NCI-H2196 treated with DMSO at 0.1 percent for 48 hours (cell line): Measurements from ENCODE around the gene PPP1CB.
"Not testable (repeated sequence)": the region's sequence is repeated elsewhere in the genome, so short reads cannot be mapped to it uniquely, and the experiment has no call there.

ENCODE experiments used
- DNase-seq: peaks from one replicate; lab custom pipeline; 2025; ENCODE audit not compliant: unreplicated experiment; lab: John Stamatoyannopoulos, UW

PPP1CB gene

DNA sequence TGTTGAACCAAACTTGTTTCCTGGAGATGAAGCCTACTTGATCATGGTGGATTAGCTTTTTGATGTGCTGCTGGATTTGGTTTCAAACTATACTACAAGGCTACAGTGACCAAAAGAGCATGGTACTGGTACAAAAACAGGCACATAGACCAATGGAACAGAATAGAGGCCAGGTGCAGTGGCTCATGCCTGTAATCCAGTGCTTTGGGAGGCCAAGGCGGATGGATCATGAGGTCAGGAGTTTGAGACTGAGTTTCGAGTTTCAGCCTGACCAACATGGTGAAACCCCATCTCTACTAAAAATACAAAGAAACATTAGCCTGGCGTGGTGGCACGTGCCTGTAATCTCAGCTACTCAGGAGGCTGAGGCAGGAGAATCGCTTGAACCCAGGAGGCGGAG, 9.0 kb upstream of the PPP1CB start:
- not testable (repeated sequence) for DNase-seq

DNA sequence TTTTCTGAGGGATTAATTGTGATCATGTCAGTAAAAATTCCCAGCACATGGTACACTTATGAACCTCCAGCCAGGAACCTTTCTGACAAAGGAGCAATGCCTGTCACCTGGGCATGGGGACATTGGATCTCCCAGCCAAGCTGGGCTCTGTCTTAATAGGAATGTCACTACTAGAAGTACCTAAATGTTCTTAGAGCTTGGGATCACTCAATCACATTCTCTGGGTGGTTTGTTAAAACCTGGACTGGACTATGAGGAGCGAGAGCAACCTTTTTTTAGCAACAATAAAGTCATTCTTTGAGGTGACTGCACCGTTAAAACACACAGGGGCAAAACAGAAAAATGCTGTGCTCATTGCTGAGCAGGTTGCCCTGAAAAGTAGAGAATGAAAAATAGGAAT, 6.4 kb upstream of the PPP1CB start:
- DNase-seq: no peak

DNA sequence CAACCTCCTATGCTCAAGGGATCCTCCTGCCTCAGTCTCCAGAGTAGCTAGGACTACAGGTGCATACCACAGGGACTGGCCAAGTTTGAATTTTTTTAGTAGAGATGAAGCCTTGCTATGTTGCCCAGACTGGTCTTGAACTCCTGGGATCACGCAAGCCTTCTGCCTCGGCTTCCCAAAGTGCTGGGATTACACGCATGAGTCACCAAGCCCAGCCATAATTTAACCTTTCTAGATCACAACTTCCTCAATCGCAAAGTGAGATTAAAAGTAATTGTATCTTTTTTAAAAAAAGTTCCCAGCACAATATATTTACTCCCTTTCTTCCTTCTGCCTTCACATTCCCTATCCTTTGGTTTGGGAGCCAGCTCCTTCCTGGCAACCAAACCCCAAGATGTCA, 5.8 kb upstream of the PPP1CB start:
- DNase-seq: no peak

DNA sequence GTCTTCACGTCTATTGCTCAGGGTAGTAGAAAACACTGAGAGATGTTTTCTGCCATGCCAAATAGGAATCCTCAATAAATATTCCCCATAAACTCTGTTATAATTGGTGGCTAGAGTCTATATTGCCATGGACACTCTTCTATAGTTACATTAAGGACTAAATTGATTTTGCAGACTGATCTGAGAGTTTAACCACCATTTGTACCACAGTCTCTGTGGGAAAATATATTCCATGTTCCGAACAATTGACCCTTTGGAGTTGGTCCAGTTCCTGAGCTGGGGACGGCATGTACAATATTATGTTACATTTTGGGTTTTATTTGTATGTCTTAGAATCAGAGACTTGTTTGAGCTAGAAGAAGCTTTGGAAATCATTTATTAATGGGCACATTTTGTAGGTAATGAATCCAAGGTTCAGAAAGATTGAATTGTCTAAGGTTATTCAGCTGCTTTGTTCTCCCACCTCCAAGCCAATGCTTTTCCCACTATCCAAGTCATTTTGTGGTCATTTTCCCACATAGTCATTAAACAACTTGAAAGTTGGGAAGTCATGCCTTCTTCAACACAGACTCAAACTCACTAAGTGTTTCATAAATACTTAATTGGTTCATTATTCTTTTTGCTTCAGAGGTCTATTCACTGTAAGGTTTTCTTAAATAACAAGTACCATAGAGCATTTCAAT, 5.1 kb upstream of the PPP1CB start:
- no peak for DNase-seq

DNA sequence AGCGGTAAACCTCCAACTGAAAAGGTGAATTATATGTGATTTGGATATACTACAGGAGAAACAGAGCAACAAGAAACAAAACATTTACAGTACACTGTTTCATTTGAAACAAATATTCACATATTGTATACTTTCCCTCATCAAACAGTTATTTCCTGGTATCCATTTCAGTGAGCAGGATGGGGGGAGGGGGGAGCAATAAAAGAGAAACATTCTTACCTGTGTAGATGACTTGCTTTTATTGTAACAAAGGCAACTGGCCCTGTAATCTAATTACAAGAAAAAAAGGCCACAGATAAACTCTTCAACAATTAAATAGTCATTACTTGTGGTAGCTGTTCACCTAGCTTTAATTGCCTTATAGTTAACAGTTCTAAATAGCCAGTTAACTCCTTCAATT, 3.9 kb upstream of the PPP1CB start:
- DNase-seq: peak; percentile 65

DNA sequence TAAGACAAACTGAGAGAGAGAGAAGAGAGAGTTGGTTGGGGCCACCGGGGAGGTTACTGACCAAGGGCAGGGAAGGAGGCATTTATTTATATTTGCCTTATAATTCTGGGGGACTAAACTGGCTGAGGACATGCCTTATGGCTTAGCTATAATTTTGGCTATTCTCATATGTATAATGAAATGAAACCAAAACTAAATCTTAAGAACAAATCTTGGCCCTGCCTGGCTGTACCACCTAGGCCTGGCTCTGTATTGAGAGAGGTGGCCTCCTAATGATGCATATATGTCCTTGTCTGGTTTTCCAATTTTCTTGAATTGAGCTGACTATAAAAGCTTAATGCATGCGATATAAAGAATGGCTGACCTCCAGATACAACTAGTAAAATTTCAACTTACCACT, 3.5 kb upstream of the PPP1CB start:
- DNase-seq: no peak

DNA sequence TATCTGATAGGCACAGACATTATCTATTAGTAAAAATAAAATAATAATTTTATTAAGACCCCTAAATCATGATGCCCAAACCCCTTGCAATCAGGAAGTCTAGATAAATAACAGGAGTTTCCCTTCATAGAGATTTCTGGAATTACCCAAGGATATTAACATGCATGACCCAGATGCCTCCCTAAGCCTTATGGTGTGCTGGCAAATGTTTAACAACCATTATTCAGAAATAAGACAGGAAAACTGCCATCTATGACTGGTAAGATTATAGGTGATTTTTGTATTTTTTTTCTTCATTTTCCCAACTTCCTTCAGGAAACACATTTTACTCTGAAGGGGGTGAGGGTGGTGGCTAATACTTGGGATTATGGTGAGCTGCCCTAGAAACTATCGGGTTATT, 2.7 kb upstream of the PPP1CB start:
- no peak for DNase-seq

DNA sequence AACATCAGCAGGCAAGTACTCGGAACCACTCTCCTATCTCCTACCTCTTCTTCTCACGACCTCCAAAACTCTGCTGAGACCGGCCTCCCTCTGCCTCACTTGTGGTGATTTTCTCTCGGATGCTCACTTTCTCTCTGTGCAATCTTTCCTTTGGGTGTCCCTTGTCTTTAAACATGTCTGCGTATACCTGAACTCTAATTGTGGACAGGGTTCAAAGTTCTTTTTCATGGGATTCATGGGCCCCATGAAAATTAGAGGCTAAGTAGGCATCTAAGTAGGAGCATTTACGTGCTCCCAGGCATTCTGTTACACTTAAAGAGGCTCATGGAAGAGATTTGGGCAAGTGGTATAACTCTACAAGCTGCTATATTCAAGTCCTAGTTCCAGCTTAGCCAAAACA, 2.1 kb upstream of the PPP1CB start:
- no peak for DNase-seq

DNA sequence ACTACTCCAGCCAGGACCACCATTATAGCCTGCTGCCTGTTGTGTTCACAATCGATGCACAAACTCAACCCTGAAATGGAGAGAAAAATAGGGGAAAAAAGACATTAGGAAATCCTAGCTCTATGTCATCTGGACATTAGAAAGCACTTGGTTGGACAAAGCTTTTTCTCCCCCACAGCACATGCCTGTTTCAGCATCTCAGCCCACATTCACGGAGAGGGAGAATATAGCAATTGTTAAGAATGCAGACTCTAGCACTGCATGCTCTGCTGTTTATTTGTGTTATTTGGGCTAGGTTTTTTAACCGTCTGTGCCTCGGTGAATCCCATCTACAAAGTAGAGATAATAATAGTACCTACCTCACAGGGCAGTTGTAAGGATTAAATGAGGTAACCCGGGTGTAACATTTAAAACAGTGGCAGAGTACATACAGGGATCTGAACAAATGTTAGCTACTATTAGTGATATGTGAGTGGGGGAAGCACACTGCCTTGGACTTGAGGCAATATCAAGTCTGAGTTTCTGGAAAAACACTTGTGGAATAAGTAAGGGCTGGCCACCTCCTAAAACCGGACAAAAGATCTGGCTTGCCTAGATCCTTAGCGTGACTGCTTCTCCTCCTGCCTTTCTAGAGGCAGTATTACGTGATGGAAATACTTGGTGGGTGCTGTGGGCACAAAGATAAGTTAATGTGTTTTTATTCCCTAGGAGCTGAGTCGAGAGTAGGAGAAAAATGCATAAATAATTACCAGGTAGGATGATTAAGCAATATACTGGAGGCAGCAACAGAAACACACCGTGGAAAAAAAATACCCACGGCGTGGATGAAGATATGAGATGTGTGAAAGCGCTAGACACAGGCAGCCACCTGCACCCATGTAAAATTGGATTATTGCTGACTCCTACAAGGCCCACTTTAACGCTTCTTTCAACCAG, 1.0 kb upstream of the PPP1CB start:
- DNase-seq: peak; percentile 6

DNA sequence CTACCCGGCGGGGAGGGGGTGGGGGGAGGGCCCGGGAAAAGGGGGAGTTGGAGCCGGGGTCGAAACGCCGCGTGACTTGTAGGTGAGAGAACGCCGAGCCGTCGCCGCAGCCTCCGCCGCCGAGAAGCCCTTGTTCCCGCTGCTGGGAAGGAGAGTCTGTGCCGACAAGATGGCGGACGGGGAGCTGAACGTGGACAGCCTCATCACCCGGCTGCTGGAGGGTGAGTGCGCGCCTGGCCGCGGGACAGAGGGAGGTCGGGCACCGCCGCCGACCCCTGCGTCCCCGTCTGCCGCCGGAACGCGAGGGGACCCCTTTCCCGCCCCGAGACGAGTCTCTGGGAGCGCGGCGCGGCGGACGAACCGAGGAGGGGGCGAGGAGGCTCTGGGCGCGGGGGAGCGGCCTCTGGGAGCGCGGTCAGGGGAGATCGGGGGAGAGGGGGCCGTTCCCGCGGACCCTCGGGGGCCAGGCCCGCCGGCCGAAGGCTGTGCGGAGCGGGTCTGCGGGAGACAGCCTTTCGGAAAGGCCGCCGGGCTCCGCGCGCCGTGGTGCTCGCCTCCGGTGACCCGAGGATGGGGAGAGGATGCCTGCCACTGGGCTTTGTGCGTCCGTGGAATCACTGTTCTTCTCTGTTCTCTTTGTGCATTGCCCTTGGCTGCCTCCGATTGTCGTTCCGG, 463 bp downstream of the PPP1CB start:
- DNase-seq: peak; percentile 14

DNA sequence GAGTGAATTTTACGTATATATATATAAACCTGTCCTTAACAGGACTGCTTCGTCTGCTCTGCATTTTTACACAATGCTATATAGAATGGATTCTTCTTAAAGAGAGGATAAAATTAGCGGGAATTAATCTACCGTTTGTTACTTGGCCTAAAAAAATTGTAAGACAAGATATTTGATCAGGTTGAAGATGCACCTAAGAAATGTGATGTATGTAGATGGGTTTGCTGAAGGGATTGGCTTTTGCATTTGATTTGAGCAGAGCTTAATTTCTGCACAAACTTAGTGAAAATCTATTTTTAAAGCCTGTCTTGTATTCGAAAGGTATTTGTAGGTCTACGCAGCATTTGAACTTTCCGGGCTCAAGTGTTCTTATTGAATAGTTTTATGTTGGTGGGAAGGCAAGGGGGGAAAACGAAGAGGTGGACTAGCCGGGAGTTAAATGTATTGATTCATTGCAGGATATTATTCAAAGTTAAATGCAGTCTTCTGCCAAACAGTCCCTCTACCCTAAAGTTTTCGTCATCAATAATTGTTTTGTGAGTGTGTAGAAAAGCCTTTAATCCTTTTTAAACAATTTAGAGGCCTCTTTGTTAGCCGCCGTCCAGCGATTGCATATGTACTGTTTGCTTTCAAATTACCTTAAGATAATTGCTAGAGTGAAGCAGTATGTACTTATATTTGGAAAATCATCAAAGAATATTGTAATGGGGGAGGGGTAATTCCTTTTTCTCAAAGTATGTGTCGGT, 1.2 kb downstream of the PPP1CB start:
- DNase-seq: no peak

DNA sequence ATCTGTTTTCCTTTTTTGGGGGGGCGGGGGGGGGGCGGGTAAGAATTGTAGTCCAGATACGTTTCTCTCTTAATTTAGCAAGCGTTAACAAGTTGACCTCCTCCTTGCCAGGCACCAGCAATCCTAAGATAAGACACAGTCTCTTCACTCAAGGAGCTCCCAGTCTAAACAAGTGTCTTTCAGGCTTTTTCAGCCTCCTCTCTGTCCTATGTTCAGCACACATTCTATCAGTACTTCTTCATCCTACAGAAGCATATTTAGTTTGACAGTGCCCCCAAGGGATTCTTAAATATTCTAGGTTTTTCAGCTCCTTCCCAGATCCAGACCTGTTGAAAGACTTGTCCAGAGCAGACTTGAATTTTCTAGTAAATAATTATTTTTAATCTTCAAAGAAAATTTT, 2.7 kb downstream of the PPP1CB start:
- DNase-seq: no peak

DNA sequence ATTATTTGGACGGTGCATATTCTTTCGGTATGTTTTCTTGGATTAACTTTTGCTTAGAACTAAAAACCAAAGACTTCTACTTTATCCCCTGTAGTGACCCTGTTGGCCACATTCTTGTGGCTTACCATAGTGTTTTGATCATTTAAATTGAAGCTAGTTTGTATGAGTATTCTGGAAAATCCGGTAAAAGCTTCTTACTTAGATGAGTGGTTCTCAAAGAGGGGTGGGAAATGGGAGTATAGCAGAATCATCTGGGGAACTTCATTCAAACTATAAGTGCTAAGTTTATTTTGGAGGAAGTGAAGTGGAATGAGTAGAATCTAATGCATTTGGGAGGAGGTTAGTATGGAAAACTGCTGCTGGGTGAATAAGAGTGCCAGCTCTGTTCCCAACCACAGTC, 3.8 kb downstream of the PPP1CB start:
- no peak for DNase-seq

DNA sequence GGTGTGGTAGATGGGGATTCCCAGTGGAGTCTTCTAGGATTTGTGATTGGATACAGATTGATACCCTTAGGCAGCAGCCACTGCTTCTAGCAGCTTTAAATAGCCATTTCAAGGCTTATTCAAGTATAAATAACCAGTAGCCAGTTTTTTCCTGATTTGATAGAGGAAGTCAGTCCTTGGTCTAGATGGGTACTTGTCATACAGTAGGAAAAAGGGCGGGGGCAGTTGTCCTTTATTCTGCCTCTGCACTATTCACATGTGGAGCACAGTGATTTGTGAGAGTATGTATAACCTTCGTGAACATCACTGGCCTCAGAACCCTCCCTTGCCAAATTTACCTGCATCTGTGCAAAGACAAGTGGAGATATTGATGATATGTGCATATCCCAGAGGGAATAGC, 6.8 kb downstream of the PPP1CB start:
- no peak for DNase-seq

DNA sequence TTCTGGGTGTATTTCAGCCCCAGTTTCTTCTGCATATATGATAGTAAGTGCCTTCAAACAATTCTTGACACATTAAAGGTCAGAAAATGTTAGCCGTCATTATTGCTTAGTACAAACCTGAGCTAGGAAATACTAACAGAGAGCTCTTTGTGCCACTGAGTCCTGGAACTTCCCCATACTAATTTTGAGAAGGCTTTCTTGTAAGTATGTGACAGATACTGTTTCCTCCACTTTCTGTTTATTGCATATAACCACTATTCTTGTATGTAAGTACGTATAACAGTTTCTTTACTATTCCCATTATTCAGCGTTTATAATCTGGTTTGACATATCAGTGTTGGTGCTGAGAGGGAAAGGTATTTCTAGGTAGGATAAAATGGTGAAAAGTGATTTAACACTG, 9.8 kb downstream of the PPP1CB start:
- no peak for DNase-seq

DNA sequence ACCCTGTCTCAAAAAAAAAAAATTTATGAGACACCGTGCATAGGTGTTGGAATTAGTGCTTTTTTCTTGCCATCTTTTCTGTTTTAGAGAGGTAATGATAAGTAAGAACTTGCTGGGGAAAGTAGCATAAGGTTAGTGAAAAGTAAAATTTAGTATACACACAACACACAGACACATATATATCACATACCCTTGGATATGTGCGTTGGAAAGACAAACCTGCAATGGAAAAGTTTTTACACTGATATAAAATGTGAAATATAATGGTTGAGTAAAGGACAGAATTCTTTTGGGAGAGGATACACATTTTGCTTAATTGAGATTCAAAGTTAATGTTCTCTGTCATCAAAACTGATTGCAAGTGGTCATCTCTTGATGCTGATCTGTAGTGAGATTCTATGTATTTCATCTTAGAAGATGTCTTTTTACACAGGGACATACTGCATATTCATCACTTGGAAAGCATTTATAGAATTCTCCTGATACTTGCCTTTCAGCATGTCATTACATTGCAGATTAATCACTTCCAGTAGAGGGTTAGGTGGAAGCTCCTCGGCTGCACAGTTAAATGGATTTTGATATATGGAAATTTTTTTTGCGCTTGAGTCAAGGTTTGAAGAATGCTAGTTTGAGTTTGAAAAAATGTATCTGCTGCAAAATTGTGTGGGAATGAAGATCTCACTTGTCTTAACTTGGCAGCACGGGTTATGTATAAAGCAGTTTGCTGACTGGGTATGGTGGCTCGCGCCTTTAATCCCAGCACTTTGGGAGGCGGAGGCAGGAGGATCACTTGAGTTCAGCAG, 13.5 kb downstream of the PPP1CB start:
- DNase-seq: no peak

DNA sequence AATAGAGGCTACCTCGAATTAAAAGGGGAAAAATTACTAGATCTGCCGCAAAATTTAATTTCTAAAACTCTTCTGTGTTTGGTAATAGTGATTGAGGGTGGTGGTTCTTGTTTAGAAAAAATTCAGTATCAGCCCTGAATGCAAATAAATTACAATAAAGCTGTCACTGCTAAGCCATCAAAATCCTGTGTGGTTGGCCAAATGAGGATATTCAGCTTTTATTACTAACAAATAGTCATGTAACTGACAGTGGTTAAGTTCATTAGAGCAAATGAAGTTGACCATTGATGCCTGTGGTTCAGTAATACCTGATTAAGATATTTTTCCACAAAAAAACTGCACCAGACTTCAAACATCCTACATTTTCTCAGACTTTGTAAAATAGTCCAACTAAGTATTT, 14.4 kb downstream of the PPP1CB start:
- DNase-seq: no peak

DNA sequence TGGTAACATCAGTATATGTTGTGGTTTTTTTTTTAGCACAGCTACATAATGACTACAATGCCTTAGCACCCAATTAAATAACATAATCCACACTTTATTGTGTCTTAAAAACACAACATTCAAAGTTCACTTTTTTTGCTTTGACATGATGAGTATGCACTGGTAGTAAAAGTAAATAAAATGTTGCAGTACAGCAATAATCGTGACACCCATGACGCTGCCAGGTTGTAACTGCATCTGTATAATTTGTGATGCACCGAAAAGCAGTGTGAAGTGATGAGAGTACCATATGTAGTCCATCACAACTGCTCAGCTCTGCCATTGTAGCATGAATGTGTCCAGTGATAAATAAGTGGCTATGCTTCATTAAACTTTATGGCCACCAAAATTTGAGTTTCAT, 15.7 kb downstream of the PPP1CB start:
- no peak for DNase-seq

DNA sequence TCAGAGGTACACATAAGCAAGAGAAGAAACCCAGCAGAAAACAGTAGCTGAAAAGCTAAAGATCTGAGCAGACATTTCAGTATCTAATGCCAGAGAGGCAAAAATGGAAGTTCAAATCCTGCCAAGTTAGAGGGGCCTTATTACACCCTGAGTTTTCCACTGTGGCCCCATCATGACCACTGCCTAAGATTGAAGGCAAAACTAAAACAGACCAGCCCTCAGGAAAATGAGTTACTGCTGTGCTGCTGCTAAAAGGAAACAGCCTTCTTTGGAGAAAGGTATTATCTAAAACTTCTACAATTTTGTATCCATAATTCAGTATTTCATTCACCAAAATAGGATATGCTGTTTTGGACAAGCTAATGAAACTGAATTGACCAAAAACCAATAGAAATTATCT, 16.8 kb downstream of the PPP1CB start:
- DNase-seq: no peak

DNA sequence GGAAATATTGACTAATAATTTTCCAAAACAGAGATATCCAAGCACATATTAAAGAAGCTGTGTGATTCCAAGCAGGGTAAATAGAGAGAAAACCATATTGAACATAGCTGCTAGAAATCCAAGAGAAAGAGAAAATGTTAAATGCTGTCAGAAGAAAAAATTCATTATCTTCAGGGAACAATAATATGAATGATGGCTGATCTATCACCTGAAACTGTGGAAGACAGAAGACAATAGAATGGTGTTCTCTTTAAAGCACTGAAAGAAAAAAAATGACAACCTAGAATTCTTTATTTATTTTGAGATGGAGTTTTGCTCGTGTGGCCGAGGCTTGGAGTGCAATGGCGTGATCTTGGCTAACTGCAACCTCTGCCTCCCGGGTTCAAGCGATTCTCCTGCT, 17.3 kb downstream of the PPP1CB start:
- DNase-seq: no peak
